GM12878 (cell line): Measurements from ENCODE around the gene OR7D4. TPM values are rescaled to one million over a fixed set of nuclear protein-coding genes. Genes with fewer than 3 reads are reported as not detected.

ENCODE experiments used
- ATAC-seq: fragments of 200-7000 bp; cut with Tn5 transposase; 3 replicates; pipeline ENCODE4 v1.9.1; 2020; ENCODE audit warnings: mild to moderate bottlenecking, moderate library complexity
- BruUV-seq: library from RNA; stranded (reverse); fragments of 400-500 nt; replicated peaks from 2 replicates; lab custom pipeline; 2021; lab: Mats Ljungman, UMichigan
- CTCF ChIA-PET: fragments of 300-600 bp; sonication (Branson Sonifier 250); formaldehyde crosslinking; extraction: SDS; loops from one replicate; lab custom pipeline; 2021; ENCODE audit warnings: inconsistent platforms; lab: Yijun Ruan, JAX
- POLR2A ChIA-PET: fragments of 350-600 bp; formaldehyde crosslinking; extraction: SDS; loops from one replicate; lab custom pipeline; 2021; ENCODE audit warnings: inconsistent platforms; lab: Charles Lee
- RAD21 ChIA-PET: fragments of 300-600 bp; sonication (Branson Sonifier 250); formaldehyde crosslinking; loops from one replicate; lab custom pipeline; 2023; ENCODE audit warnings: antibody characterized with exemption; ENCODE audit not compliant: unreplicated experiment; lab: Charles Lee
- SMC1A ChIA-PET: fragments of 300-600 bp; sonication (Branson Sonifier 250); formaldehyde crosslinking; loops from one replicate; lab custom pipeline; 2023; ENCODE audit not compliant: unreplicated experiment, uncharacterized antibody; lab: Charles Lee
- DNase-seq: peaks from one replicate; pipeline ENCODE4 v3.0.0-alpha.2; 2011; ENCODE audit warnings: low read depth, low spot score
- FAIRE-seq: peaks from 3 replicates; lab custom pipeline; 2011; peaks lifted over from hg19 to GRCh38; lab: Jason Lieb, UNC
- H2AFZ ChIP-seq: 2 replicates; pipeline ENCODE4 v1.6.0; 2011; ENCODE audit warnings: low read depth, low read length, control low read depth; ENCODE audit not compliant: control insufficient read depth
- H3K27ac ChIP-seq: 2 replicates; pipeline ENCODE4 v1.5.1; 2011; ENCODE audit warnings: control low read depth; ENCODE audit not compliant: control insufficient read depth, insufficient read depth
- H3K27me3 ChIP-seq, 2 experiments: replicated peaks in 1 of 2; 2 replicates each; pipeline versions ENCODE4 v1.6.0 to v1.6.1; 2011; ENCODE audit warnings: low read length in 1 of 2; ENCODE audit not compliant: control insufficient read depth in 2 of 2, insufficient read depth in 2 of 2
- H3K36me3 ChIP-seq, 2 experiments: 2 replicates each; pipeline ENCODE4 v1.5.1; 2011; ENCODE audit warnings: low read length in 1 of 2; ENCODE audit not compliant: control insufficient read depth in 2 of 2, insufficient read depth in 2 of 2
- H3K4me1 ChIP-seq: 2 replicates; pipeline ENCODE4 v1.6.1; 2011; ENCODE audit warnings: mild to moderate bottlenecking, low read length, moderate library complexity, mixed read lengths; ENCODE audit not compliant: control insufficient read depth, insufficient read depth
- H3K4me2 ChIP-seq: 2 replicates; pipeline ENCODE4 v1.6.0; 2011; ENCODE audit warnings: control low read depth; ENCODE audit not compliant: control insufficient read depth, insufficient read depth
- H3K4me3 ChIP-seq: fragments of 200-600 bp; sonication (generic); 2 replicates; pipeline ENCODE4 v1.5.1; 2016
- H3K79me2 ChIP-seq: 2 replicates; pipeline ENCODE4 v1.6.0; 2011; ENCODE audit warnings: low read length; ENCODE audit not compliant: control insufficient read depth, insufficient read depth
- H3K9ac ChIP-seq: 2 replicates; pipeline ENCODE4 v1.8.0; 2011; ENCODE audit warnings: low read length, control low read depth, mixed read lengths; ENCODE audit not compliant: control insufficient read depth, insufficient read depth
- H3K9me3 ChIP-seq: replicated peaks from 3 replicates; pipeline ENCODE4 v1.5.1; 2011; ENCODE audit warnings: mild to moderate bottlenecking, low read length; ENCODE audit not compliant: control insufficient read depth, insufficient read depth
- H4K20me1 ChIP-seq: 2 replicates; pipeline ENCODE4 v1.6.0; 2011; ENCODE audit not compliant: control insufficient read depth, insufficient read depth
- CEBPB ChIP-seq, 2 experiments: fragments of 150-350 bp in 1 of 2; IDR thresholded peaks; 2 replicates each; pipeline ENCODE4 v1.6.1; 2012 to 2014; ENCODE audit warnings: low read depth in 2 of 2, low read length in 2 of 2, borderline replicate concordance in 1 of 2, inconsistent platforms in 1 of 2
- CREB1 ChIP-seq: IDR thresholded peaks from 2 replicates; pipeline ENCODE4 v1.6.1; 2012; ENCODE audit warnings: low read depth, mild to moderate bottlenecking, inconsistent platforms
- CTCF ChIP-seq, 3 experiments: IDR thresholded peaks in 2 of 3; conservative IDR thresholded peaks in 1 of 3; 2 replicates each; pipeline ENCODE4 v1.5.1; 2011; ENCODE audit warnings: low read depth in 3 of 3, low read length in 3 of 3, mild to moderate bottlenecking in 3 of 3, control low read depth in 2 of 3, moderate library complexity in 2 of 3, inconsistent platforms in 1 of 3, mixed read lengths in 1 of 3; ENCODE audit not compliant: control insufficient read depth in 2 of 3, insufficient read depth in 1 of 3; ENCODE audit errors: extremely low read depth in 1 of 3
- IKZF1 ChIP-seq: fragments of 450-650 bp; conservative IDR thresholded peaks from 2 replicates; pipeline ENCODE4 v1.6.1; 2017; ENCODE audit warnings: antibody characterized with exemption, mild to moderate bottlenecking
- NR2C2 ChIP-seq: IDR thresholded peaks from 2 replicates; pipeline ENCODE4 v1.6.1; 2011; ENCODE audit warnings: borderline replicate concordance, low read depth; ENCODE audit not compliant: control insufficient read depth, insufficient read length
- PBX3 ChIP-seq: IDR thresholded peaks from 2 replicates; pipeline ENCODE4 v1.6.1; 2011; ENCODE audit warnings: mild to moderate bottlenecking, low read depth, low read length, moderate library complexity; ENCODE audit not compliant: insufficient replicate concordance
- SRF ChIP-seq, 2 experiments: IDR thresholded peaks; 2 replicates each; pipeline ENCODE4 v1.6.1; 2011; ENCODE audit warnings: low read depth in 2 of 2, low read length in 2 of 2, mild to moderate bottlenecking in 1 of 2, moderate library complexity in 1 of 2
- STAT3 ChIP-seq: IDR thresholded peaks from 2 replicates; pipeline ENCODE4 v1.6.1; 2011; ENCODE audit warnings: low read depth, low read length, improper control_type of control experiment
- SUPT20H ChIP-seq: IDR thresholded peaks from 2 replicates; pipeline ENCODE4 v1.6.1; 2011; ENCODE audit warnings: low read depth, mild to moderate bottlenecking, low read length, moderate library complexity, borderline replicate concordance; ENCODE audit not compliant: control insufficient read depth
- USF2 ChIP-seq: IDR thresholded peaks from 2 replicates; pipeline ENCODE4 v1.6.1; 2011; ENCODE audit warnings: low read depth, low read length, improper control_type of control experiment, borderline replicate concordance
- ZBED1 ChIP-seq: IDR thresholded peaks from 2 replicates; pipeline ENCODE4 v1.6.1; 2016; ENCODE audit warnings: borderline replicate concordance
- ZNF207 ChIP-seq: fragments of 450-650 bp; IDR thresholded peaks from 2 replicates; pipeline ENCODE4 v1.6.1; 2014; ENCODE audit warnings: antibody characterized with exemption, mild to moderate bottlenecking, borderline replicate concordance
- ZNF24 ChIP-seq: fragments of 450-650 bp; IDR thresholded peaks from 2 replicates; pipeline ENCODE4 v1.6.1; 2017; ENCODE audit warnings: antibody characterized with exemption, mild to moderate bottlenecking
- ZNF274 ChIP-seq: IDR thresholded peaks from one replicate; pipeline ENCODE4 v1.8.0; 2011; ENCODE audit not compliant: insufficient read length, insufficient read depth
- WGBS: methylation state at CpG from one replicate; pipeline ENCODE4 v1.1.6; 2016; ENCODE audit warnings: low lambda C conversion rate; ENCODE audit not compliant: insufficient replicate concordance, insufficient coverage; ENCODE audit errors: missing lambda C conversion rate; 5-methylcytosine and 5-hydroxymethylcytosine counted together
- in situ Hi-C: fragments of 300-500 bp; cut with MboI; formaldehyde crosslinking; loops from 9 replicates; pipeline ENCODE4 v1.14.3; 2018; ENCODE audit warnings: mixed read lengths
- intact Hi-C: fragments of 100-400 bp; cut with micrococcal nuclease; formaldehyde crosslinking; loops from one replicate; pipeline ENCODE4 v1.14.2; 2022; ENCODE audit not compliant: unreplicated experiment
- polyA plus RNA-seq, 11 experiments: library from polyadenylated mRNA; depleted of rRNA in 4 of 11; unstranded in 6 of 11; stranded (reverse) in 5 of 11; fragments of >200 nt; fragmentation: Nextera tagmentation in 4 of 11; fragmentation: Illumina TruSeq in 1 of 11; extraction: Ambion mirVana in 4 of 11; extraction: Trizol in 1 of 11; gene quantifications; 1 replicate in 1 of 11; 2 replicates in 10 of 11; pipeline versions ENCODE4 v1.2.1 to v1.2.3, GENCODE V29; 2011 to 2016; ENCODE audit warnings: inconsistent platforms in 2 of 11, missing spikeins in 2 of 11, low read depth in 1 of 11
- total RNA-seq, 4 experiments: library from RNA; depleted of rRNA in 3 of 4; stranded (reverse); fragments of >200 nt in 3 of 4; fragmentation: Illumina TruSeq in 1 of 4; extraction: Trizol in 1 of 4; gene quantifications; 2 replicates each; pipeline versions ENCODE4 v1.2.1 to v1.2.3, GENCODE V29; 2013 to 2021
- TF ChIP-seq, protein P1 (sequence below): IDR thresholded peaks from 2 replicates; pipeline ENCODE4 v1.6.1; 2012; ENCODE audit warnings: low read depth, low read length, improper control_type of control experiment
- TF ChIP-seq, protein P2 (sequence below): fragments of 450-650 bp; formaldehyde crosslinking; IDR thresholded peaks from 2 replicates; pipeline ENCODE4 v1.4.0; 2020; ENCODE audit warnings: mild to moderate bottlenecking, moderate library complexity

The OR7D4 gene
- total and polyA plus RNA-seq, 10 of the 15 experiments (the other 5 are each of a cell fraction or from before 2014, with no cell fraction given) = not detected

DNA sequence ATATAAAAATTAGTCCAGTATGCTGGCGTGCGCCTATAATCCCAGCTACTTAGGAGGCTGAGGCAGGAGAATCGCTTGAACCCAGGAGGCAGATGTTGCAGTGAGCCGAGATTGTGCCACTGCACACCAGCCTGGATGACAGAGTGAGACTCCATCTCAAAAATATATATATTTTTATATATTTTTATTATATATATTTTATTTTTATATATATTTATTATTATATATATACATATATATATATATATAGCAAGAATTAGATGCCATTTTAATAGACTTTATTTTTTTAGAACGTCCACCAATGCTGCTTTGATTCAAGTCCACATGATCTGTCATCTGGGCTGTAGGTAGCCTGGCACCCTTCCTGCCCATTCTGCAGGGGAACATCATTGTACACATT is 44.1 kb downstream of the OR7D4 start:
- H3K36me3 ChIP-seq = no peaks in the 10 kb centered on the region
- H3K9me3 ChIP-seq = no peaks in the 10 kb centered on the region; the same call in 2 of the 3 replicates
- H3K9ac ChIP-seq = no peak overlapping the region
- ChIA-PET CTCF (no interaction called here), RAD21 (no interaction called here), POLR2A (no interaction called here), SMC1A (no interaction called here)
- no peak overlapping the region for H3K27ac ChIP-seq
- in situ Hi-C loops = no loop called here
- no peak overlapping the region for H2AFZ ChIP-seq
- no peaks in the 10 kb centered on the region for H4K20me1 ChIP-seq
- H3K4me3 ChIP-seq = no peak overlapping the region
- FAIRE-seq (no peak), ATAC-seq (no peak), DNase-seq (no peak)
- H3K79me2 ChIP-seq = no peaks in the 10 kb centered on the region
- whole genome bisulfite sequencing = 57% methylated on average over 5 of the region's 5 CpGs
- no peaks in the 10 kb centered on the region for H3K27me3 ChIP-seq
- no TSS peak for BruUV-seq
- no peaks in the 10 kb centered on the region for H3K4me1 ChIP-seq
- H3K4me2 ChIP-seq = no peak overlapping the region
- intact Hi-C loops = no loop called here
- TF ChIP-seq PBX3 (no peak), STAT3 (no peak), IKZF1 (no peak), SRF (IDR thresholded peaks at IDR 0.05; ENCODE audit: low read depth in 2 of 2, low read length in 2 of 2) (no peak), CEBPB (IDR thresholded peaks at IDR 0.05; ENCODE audit: borderline replicate concordance in 1 of 2, low read depth in 2 of 2, low read length in 2 of 2) (no peak), USF2 (no peak), ZNF24 (no peak), CREB1 (no peak), NR2C2 (no peak), CTCF (IDR thresholded peaks at IDR 0.05 in 2 of 3, conservative IDR thresholded peaks at IDR 0.05 in 1 of 3; ENCODE audit: control insufficient read depth in 2 of 3, extremely low read depth in 1 of 3, insufficient read depth in 1 of 3, low read depth in 3 of 3, low read length in 3 of 3) (no peak), ZBED1 (no peak), ZNF274 (no peak), SUPT20H (no peak), ZNF207 (no peak)
- TF ChIP-seq, protein P1, sequence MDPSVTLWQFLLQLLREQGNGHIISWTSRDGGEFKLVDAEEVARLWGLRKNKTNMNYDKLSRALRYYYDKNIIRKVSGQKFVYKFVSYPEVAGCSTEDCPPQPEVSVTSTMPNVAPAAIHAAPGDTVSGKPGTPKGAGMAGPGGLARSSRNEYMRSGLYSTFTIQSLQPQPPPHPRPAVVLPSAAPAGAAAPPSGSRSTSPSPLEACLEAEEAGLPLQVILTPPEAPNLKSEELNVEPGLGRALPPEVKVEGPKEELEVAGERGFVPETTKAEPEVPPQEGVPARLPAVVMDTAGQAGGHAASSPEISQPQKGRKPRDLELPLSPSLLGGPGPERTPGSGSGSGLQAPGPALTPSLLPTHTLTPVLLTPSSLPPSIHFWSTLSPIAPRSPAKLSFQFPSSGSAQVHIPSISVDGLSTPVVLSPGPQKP = no peak
- TF ChIP-seq, protein P2, sequence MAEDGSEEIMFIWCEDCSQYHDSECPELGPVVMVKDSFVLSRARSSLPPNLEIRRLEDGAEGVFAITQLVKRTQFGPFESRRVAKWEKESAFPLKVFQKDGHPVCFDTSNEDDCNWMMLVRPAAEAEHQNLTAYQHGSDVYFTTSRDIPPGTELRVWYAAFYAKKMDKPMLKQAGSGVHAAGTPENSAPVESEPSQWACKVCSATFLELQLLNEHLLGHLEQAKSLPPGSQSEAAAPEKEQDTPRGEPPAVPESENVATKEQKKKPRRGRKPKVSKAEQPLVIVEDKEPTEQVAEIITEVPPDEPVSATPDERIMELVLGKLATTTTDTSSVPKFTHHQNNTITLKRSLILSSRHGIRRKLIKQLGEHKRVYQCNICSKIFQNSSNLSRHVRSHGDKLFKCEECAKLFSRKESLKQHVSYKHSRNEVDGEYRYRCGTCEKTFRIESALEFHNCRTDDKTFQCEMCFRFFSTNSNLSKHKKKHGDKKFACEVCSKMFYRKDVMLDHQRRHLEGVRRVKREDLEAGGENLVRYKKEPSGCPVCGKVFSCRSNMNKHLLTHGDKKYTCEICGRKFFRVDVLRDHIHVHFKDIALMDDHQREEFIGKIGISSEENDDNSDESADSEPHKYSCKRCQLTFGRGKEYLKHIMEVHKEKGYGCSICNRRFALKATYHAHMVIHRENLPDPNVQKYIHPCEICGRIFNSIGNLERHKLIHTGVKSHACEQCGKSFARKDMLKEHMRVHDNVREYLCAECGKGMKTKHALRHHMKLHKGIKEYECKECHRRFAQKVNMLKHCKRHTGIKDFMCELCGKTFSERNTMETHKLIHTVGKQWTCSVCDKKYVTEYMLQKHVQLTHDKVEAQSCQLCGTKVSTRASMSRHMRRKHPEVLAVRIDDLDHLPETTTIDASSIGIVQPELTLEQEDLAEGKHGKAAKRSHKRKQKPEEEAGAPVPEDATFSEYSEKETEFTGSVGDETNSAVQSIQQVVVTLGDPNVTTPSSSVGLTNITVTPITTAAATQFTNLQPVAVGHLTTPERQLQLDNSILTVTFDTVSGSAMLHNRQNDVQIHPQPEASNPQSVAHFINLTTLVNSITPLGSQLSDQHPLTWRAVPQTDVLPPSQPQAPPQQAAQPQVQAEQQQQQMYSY = no peak
